ENCODE measurements around the gene PIKFYVE. TPM values are rescaled to one million over a fixed set of nuclear protein-coding genes. Genes with fewer than 3 reads are reported as not detected.

Gene PIKFYVE
- total RNA-seq, 1 donor from 2014 or later: 13.9 TPM

DNA sequence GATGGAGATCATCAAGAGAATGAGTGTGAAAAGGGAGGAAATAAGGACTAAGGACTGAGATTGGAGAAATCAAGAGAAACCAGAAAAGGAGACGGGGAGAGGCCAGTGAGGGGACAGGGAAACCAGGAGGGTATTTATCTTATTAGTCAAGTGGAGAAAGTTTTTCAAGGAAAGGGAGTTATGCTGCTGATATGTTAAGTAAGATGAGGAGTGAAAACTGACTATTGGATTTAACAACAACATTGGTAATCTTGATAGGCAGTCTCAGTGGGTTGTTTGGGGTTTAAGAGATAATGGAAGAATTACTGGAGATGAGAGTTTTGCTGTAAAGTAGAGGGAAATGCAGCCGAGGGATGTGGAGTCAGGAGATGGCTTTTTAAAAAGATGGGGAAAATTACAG, 30.6 kb downstream of the PIKFYVE start:
- intact Hi-C loops (cut with micrococcal nuclease): no loop called here
- H3K4me3 ChIP-seq: no peak overlapping the region
- H3K36me3 ChIP-seq: peaks cover 60% of the 10 kb centered on the region
- no peaks in the 10 kb centered on the region for H3K27me3 ChIP-seq (ENCODE audit: low read depth)
- no peak overlapping the region for H3K27ac ChIP-seq (replicated peaks)
- H3K4me1 ChIP-seq: peaks cover 12% of the 10 kb centered on the region
- no peaks in the 10 kb centered on the region for H3K9me3 ChIP-seq (replicated peaks)
- TF ChIP-seq, protein P1, sequence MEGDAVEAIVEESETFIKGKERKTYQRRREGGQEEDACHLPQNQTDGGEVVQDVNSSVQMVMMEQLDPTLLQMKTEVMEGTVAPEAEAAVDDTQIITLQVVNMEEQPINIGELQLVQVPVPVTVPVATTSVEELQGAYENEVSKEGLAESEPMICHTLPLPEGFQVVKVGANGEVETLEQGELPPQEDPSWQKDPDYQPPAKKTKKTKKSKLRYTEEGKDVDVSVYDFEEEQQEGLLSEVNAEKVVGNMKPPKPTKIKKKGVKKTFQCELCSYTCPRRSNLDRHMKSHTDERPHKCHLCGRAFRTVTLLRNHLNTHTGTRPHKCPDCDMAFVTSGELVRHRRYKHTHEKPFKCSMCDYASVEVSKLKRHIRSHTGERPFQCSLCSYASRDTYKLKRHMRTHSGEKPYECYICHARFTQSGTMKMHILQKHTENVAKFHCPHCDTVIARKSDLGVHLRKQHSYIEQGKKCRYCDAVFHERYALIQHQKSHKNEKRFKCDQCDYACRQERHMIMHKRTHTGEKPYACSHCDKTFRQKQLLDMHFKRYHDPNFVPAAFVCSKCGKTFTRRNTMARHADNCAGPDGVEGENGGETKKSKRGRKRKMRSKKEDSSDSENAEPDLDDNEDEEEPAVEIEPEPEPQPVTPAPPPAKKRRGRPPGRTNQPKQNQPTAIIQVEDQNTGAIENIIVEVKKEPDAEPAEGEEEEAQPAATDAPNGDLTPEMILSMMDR (IDR thresholded peaks at IDR 0.05; ENCODE audit: borderline replicate concordance): no peak
- DNase-seq: no peak

DNA sequence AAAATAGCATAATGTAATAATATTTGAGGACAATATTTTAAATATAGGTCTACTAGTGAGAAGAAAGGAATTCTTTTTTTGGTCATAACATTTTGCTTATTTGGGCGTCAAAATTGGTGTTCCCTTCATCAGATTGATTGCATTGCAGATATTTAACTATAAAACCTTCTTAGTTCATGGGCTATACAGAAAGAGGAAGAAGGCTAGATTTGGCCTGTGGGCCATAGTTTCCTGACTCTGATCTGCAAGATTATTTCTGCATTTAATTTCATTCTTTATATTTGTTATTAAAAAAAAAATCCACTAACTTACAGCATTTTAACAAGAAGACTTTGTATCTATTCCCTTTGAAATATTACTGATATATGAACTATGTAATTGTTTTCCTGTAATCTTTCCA, 31.9 kb downstream of the PIKFYVE start:
- TF ChIP-seq, protein P1 (IDR thresholded peaks at IDR 0.05; ENCODE audit: borderline replicate concordance): no peak
- Histone ChIP-seq H3K4me3 (no peak overlapping the region), H3K36me3 (peaks cover 70% of the 10 kb centered on the region), H3K9me3 (replicated peaks) (no peaks in the 10 kb centered on the region), H3K27ac (replicated peaks) (no peak overlapping the region), H3K4me1 (peaks cover 12% of the 10 kb centered on the region), H3K27me3 (ENCODE audit: low read depth) (no peaks in the 10 kb centered on the region)
- intact Hi-C loops (cut with micrococcal nuclease): no loop called here
- no peak for DNase-seq

DNA sequence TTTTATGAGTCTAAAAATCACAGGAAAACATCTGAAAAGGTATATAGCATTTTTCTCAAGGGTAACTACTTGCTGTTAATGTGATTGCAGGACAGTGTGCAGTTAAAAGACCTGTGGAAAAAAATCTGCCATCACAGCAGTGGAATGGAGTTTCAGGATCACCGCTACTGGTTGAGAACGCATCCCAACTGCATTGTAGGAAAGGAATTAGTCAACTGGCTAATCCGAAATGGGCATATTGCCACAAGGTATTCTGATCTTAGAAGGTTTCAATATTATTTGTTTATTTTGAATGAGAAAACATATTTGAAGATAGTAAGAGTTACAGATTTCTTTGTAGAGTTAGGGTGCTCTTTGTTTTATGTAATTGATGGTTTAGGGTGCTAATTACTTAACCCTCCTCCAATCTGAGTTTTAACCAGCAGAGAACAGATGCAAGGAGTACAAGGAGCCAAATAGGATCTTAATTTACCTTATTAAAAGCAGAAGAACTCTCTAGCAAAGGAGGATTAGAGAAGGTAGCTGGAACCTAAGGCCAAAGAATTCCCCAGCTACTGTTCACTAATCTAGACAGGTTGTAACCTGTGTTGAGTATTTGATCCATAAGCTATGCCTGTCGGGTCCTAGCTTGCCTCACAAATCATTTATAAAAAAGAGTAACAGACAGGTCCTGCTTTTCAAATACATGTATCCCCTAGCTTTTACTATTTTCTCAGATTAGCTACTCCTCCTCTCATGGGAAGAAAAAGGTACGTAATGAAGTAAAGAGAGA, 35.0 kb downstream of the PIKFYVE start:
- H3K9me3 ChIP-seq (replicated peaks): no peaks in the 10 kb centered on the region
- H3K27me3 ChIP-seq (ENCODE audit: low read depth): no peaks in the 10 kb centered on the region
- no peak for DNase-seq
- peaks cover 80% of the 10 kb centered on the region for H3K36me3 ChIP-seq
- intact Hi-C loops (cut with micrococcal nuclease): no loop called here
- TF ChIP-seq, protein P1 (IDR thresholded peaks at IDR 0.05; ENCODE audit: borderline replicate concordance): no peak
- no peak overlapping the region for H3K4me3 ChIP-seq
- H3K27ac ChIP-seq (replicated peaks): no peak overlapping the region
- H3K4me1 ChIP-seq: no peaks in the 10 kb centered on the region

DNA sequence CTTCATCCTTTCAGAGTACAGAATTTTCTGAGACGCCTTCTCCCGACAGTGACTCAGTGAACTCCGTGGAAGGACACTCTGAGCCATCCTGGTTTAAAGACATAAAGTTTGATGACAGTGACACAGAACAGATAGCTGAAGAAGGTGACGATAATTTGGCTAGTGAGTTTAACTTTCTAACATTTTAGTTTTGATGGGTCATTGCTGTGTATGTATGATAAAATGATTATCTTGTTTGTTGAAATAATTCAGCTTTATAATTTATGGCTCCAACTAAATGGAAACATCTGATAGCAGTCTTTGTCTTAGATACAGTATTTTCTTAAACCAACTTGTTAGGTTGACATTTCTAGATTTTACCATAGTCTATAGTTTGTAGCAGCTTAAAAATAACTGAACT, 38.1 kb downstream of the PIKFYVE start:
- H3K4me3 ChIP-seq: no peak overlapping the region
- no peak for DNase-seq
- no peaks in the 10 kb centered on the region for H3K9me3 ChIP-seq (replicated peaks)
- H3K27me3 ChIP-seq (ENCODE audit: low read depth): no peaks in the 10 kb centered on the region
- no peak overlapping the region for H3K27ac ChIP-seq (replicated peaks)
- peaks cover 69% of the 10 kb centered on the region for H3K36me3 ChIP-seq
- TF ChIP-seq, protein P1 (IDR thresholded peaks at IDR 0.05; ENCODE audit: borderline replicate concordance): no peak
- H3K4me1 ChIP-seq: no peaks in the 10 kb centered on the region
- intact Hi-C loops (cut with micrococcal nuclease): no loop called here

DNA sequence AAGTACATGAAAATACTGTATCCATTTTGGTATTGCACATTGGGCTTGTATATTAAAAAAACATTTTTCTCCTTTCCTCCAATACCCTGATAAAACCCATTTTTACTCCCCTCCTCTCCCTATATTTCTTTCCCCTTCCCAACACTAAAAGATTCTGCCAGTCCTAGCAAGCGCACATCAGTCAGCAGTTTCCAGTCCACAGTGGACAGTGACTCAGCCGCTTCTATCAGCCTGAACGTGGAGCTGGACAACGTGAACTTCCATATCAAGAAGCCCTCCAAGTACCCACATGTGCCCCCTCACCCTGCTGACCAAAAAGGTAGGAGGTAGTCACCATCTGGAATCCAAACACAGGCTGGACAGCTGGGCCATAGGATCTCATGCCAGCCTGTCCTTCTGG, 38.6 kb downstream of the PIKFYVE start:
- no peaks in the 10 kb centered on the region for H3K27me3 ChIP-seq (ENCODE audit: low read depth)

More for the DNA sequence above, 38.6 kb downstream of the PIKFYVE start:
- Histone ChIP-seq H3K4me3 (no peak overlapping the region), H3K4me1 (no peaks in the 10 kb centered on the region), H3K36me3 (peaks cover 69% of the 10 kb centered on the region), H3K27ac (replicated peaks) (no peak overlapping the region), H3K9me3 (replicated peaks) (no peaks in the 10 kb centered on the region)
- DNase-seq: no peak
- TF ChIP-seq, protein P1 (IDR thresholded peaks at IDR 0.05; ENCODE audit: borderline replicate concordance): no peak
- intact Hi-C loops (cut with micrococcal nuclease): no loop called here
